NCI-H82 (cell line): ENCODE results near the gene CFP.

Experiments used
- DNase-seq: peaks from one replicate; lab custom pipeline; 2025; lab: John Stamatoyannopoulos, UW

The CFP gene

GRCh38 chrX:47574076-47574546 lies 55.6 kb downstream of the CFP start:
- DNase-seq: no peak

GRCh38 chrX:47573341-47574075 lies 56.2 kb downstream of the CFP start:
- no peak for DNase-seq
